Mesothelial cell of epicardium (in vitro differentiated cells): Measurements from ENCODE around the gene LST1. TPM values are rescaled to one million over a fixed set of nuclear protein-coding genes. Genes with fewer than 3 reads are reported as not detected.

Experiments used
- DNase-seq, 2 experiments: peaks; one replicate each; pipeline ENCODE4 v3.0.0; 2021; ENCODE audit warnings: low spot score in 2 of 2; ENCODE audit not compliant: unreplicated experiment in 2 of 2
- H3K27ac Mint-ChIP-seq: 2 replicates; pipeline ENCODE4 v1.8.0; 2021; ENCODE audit warnings: mixed read lengths
- H3K27me3 Mint-ChIP-seq: 2 replicates; pipeline ENCODE4 v1.8.0; 2021; ENCODE audit warnings: low read depth, mixed read lengths
- H3K36me3 Mint-ChIP-seq: 2 replicates; pipeline ENCODE4 v1.8.0; 2021; ENCODE audit warnings: mixed read lengths
- H3K4me1 Mint-ChIP-seq: 2 replicates; pipeline ENCODE4 v1.8.0; 2021; ENCODE audit warnings: mixed read lengths
- H3K4me3 Mint-ChIP-seq: 2 replicates; pipeline ENCODE4 v1.8.0; 2021; ENCODE audit warnings: mild to moderate bottlenecking, moderate library complexity, mixed read lengths
- H3K9me3 Mint-ChIP-seq: 2 replicates; pipeline ENCODE4 v1.8.0; 2021; ENCODE audit warnings: mixed read lengths
- total RNA-seq: library from RNA; stranded (reverse); gene quantifications from 3 replicates; pipeline ENCODE4 v1.2.1, GENCODE V29; 2021
- TF ChIP-seq, protein P1 (sequence below): fragments of 200-600 bp; sonication (generic); IDR thresholded peaks from one replicate; pipeline ENCODE4 v1.5.0; 2021; ENCODE audit warnings: antibody characterized with exemption; ENCODE audit not compliant: unreplicated experiment

LST1 gene
- total RNA-seq, 1 donor from 2014 or later, result 0.60 TPM

DNA sequence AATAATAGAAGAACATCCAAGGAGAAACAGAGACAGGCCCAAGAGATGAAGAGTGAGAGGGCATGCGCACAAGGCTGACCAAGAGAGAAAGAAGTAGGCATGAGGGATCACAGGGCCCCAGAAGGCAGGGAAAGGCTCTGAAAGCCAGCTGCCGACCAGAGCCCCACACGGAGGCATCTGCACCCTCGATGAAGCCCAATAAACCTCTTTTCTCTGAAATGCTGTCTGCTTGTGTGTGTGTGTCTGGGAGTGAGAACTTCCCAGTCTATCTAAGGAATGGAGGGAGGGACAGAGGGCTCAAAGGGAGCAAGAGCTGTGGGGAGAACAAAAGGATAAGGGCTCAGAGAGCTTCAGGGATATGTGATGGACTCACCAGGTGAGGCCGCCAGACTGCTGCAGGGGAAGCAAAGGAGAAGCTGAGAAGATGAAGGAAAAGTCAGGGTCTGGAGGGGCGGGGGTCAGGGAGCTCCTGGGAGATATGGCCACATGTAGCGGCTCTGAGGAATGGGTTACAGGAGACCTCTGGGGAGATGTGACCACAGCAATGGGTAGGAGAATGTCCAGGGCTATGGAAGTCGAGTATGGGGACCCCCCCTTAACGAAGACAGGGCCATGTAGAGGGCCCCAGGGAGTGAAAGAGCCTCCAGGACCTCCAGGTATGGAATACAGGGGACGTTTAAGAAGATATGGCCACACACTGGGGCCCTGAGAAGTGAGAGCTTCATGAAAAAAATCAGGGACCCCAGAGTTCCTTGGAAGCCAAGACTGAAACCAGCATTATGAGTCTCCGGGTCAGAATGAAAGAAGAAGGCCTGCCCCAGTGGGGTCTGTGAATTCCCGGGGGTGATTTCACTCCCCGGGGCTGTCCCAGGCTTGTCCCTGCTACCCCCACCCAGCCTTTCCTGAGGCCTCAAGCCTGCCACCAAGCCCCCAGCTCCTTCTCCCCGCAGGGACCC lies 11.7 kb upstream of the LST1 start:
- H3K4me3 Mint-ChIP-seq, result no peak overlapping the region
- TF ChIP-seq, protein P1, sequence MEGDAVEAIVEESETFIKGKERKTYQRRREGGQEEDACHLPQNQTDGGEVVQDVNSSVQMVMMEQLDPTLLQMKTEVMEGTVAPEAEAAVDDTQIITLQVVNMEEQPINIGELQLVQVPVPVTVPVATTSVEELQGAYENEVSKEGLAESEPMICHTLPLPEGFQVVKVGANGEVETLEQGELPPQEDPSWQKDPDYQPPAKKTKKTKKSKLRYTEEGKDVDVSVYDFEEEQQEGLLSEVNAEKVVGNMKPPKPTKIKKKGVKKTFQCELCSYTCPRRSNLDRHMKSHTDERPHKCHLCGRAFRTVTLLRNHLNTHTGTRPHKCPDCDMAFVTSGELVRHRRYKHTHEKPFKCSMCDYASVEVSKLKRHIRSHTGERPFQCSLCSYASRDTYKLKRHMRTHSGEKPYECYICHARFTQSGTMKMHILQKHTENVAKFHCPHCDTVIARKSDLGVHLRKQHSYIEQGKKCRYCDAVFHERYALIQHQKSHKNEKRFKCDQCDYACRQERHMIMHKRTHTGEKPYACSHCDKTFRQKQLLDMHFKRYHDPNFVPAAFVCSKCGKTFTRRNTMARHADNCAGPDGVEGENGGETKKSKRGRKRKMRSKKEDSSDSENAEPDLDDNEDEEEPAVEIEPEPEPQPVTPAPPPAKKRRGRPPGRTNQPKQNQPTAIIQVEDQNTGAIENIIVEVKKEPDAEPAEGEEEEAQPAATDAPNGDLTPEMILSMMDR, result no peak
- no peaks in the 10 kb centered on the region for H3K9me3 Mint-ChIP-seq
- H3K4me1 Mint-ChIP-seq, result peaks cover 5% of the 10 kb centered on the region
- H3K27ac Mint-ChIP-seq, result no peak overlapping the region
- no peak for DNase-seq
- no peaks in the 10 kb centered on the region for H3K36me3 Mint-ChIP-seq
- H3K27me3 Mint-ChIP-seq, result no peaks in the 10 kb centered on the region

DNA sequence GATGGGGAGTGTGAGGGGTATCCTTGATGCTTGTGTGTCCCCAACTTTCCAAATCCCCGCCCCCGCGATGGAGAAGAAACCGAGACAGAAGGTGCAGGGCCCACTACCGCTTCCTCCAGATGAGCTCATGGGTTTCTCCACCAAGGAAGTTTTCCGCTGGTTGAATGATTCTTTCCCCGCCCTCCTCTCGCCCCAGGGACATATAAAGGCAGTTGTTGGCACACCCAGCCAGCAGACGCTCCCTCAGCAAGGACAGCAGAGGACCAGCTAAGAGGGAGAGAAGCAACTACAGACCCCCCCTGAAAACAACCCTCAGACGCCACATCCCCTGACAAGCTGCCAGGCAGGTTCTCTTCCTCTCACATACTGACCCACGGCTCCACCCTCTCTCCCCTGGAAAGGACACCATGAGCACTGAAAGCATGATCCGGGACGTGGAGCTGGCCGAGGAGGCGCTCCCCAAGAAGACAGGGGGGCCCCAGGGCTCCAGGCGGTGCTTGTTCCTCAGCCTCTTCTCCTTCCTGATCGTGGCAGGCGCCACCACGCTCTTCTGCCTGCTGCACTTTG lies 10.7 kb upstream of the LST1 start, which contains the start of gene TNF:
Gene TNF (plus strand): TSS at position 231 of the 567 bp plus-strand sequence. CDS start 177 bp downstream, at position 408.
- no peaks in the 10 kb centered on the region for H3K9me3 Mint-ChIP-seq
- DNase-seq, result no peak
- H3K27ac Mint-ChIP-seq, result no peak within 1 kb of the TSS
- H3K4me3 Mint-ChIP-seq, result no peak within 1 kb of the TSS
- TF ChIP-seq, protein P1, result no peak
- no peaks in the 10 kb centered on the region for H3K27me3 Mint-ChIP-seq
- peaks cover 5% of the 10 kb centered on the region for H3K4me1 Mint-ChIP-seq
- no peaks in the 10 kb centered on the region for H3K36me3 Mint-ChIP-seq

DNA sequence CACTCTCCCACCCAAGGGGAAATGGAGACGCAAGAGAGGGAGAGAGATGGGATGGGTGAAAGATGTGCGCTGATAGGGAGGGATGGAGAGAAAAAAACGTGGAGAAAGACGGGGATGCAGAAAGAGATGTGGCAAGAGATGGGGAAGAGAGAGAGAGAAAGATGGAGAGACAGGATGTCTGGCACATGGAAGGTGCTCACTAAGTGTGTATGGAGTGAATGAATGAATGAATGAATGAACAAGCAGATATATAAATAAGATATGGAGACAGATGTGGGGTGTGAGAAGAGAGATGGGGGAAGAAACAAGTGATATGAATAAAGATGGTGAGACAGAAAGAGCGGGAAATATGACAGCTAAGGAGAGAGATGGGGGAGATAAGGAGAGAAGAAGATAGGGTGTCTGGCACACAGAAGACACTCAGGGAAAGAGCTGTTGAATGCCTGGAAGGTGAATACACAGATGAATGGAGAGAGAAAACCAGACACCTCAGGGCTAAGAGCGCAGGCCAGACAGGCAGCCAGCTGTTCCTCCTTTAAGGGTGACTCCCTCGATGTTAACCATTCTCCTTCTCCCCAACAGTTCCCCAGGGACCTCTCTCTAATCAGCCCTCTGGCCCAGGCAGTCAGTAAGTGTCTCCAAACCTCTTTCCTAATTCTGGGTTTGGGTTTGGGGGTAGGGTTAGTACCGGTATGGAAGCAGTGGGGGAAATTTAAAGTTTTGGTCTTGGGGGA lies 10.0 kb upstream of the LST1 start:
- Mint-ChIP-seq H3K27ac (no peak overlapping the region), H3K4me1 (peaks cover 7% of the 10 kb centered on the region), H3K9me3 (no peaks in the 10 kb centered on the region), H3K4me3 (no peak overlapping the region), H3K27me3 (no peaks in the 10 kb centered on the region), H3K36me3 (no peaks in the 10 kb centered on the region)
- TF ChIP-seq, protein P1, result no peak
- DNase-seq, result no peak

DNA sequence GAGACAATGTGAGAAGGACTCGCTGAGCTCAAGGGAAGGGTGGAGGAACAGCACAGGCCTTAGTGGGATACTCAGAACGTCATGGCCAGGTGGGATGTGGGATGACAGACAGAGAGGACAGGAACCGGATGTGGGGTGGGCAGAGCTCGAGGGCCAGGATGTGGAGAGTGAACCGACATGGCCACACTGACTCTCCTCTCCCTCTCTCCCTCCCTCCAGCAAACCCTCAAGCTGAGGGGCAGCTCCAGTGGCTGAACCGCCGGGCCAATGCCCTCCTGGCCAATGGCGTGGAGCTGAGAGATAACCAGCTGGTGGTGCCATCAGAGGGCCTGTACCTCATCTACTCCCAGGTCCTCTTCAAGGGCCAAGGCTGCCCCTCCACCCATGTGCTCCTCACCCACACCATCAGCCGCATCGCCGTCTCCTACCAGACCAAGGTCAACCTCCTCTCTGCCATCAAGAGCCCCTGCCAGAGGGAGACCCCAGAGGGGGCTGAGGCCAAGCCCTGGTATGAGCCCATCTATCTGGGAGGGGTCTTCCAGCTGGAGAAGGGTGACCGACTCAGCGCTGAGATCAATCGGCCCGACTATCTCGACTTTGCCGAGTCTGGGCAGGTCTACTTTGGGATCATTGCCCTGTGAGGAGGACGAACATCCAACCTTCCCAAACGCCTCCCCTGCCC lies 9.0 kb upstream of the LST1 start:
- Mint-ChIP-seq H3K27ac (no peak overlapping the region), H3K27me3 (peaks cover 2% of the 10 kb centered on the region), H3K9me3 (no peaks in the 10 kb centered on the region), H3K36me3 (no peaks in the 10 kb centered on the region), H3K4me3 (no peak overlapping the region), H3K4me1 (peaks cover 16% of the 10 kb centered on the region)
- DNase-seq, result no peak
- TF ChIP-seq, protein P1, result no peak

DNA sequence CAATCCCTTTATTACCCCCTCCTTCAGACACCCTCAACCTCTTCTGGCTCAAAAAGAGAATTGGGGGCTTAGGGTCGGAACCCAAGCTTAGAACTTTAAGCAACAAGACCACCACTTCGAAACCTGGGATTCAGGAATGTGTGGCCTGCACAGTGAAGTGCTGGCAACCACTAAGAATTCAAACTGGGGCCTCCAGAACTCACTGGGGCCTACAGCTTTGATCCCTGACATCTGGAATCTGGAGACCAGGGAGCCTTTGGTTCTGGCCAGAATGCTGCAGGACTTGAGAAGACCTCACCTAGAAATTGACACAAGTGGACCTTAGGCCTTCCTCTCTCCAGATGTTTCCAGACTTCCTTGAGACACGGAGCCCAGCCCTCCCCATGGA lies 8.5 kb upstream of the LST1 start:
- Mint-ChIP-seq H3K9me3 (no peaks in the 10 kb centered on the region), H3K4me3 (no peak overlapping the region), H3K27ac (no peak overlapping the region), H3K36me3 (no peaks in the 10 kb centered on the region), H3K4me1 (peaks cover 16% of the 10 kb centered on the region), H3K27me3 (peaks cover 2% of the 10 kb centered on the region)
- DNase-seq, result no peak
- TF ChIP-seq, protein P1, result no peak
